ENCODE results near the gene TLR10.

TLR10 gene

GRCh38 chr4:38804654-38805295 lies 22.0 kb upstream of the TLR10 start, which contains the start of gene TLR1:
TLR1 (minus strand) TSS chr4:38804791; CDS start chr4:38798831, 5,960 bp downstream.
- no peak within 1 kb of the TSS for H2BK12ac ChIP-seq (ENCODE audit: low read length)
- no peak within 1 kb of the TSS for H2AK5ac ChIP-seq (ENCODE audit: low read length)
- H2BK120ac ChIP-seq (ENCODE audit: insufficient read depth, low read length, poor library complexity): no peak within 1 kb of the TSS
- H3K79me1 ChIP-seq (ENCODE audit: low read length): no peaks in the 10 kb centered on the region
- no peaks in the 10 kb centered on the region for H3K27me3 ChIP-seq (ENCODE audit: insufficient read depth, low read length)
- H3K23ac ChIP-seq (ENCODE audit: low read length): no peak within 1 kb of the TSS
- peaks cover 8% of the 10 kb centered on the region for H3K9me3 ChIP-seq (ENCODE audit: insufficient read depth, low read depth, low read length)
- DNase-seq: peak in 1 of 2 donors; percentile 64
- H3K4ac ChIP-seq (ENCODE audit: low read depth, low read length): no peak within 1 kb of the TSS
- no peak within 1 kb of the TSS for H4K8ac ChIP-seq (ENCODE audit: low read depth, low read length)
- no peak within 1 kb of the TSS for H3K27ac ChIP-seq (ENCODE audit: low read depth, low read length)
- H3K4me2 ChIP-seq (ENCODE audit: low read length): no peak within 1 kb of the TSS
- no peak within 1 kb of the TSS for H3K18ac ChIP-seq (ENCODE audit: low read length)
- no peak within 1 kb of the TSS for H3K9ac ChIP-seq (ENCODE audit: low read length)
- H2BK5ac ChIP-seq (ENCODE audit: low read depth, low read length, poor library complexity): no peak within 1 kb of the TSS
- no peak within 1 kb of the TSS for H4K12ac ChIP-seq (ENCODE audit: low read depth, low read length)
- H3K14ac ChIP-seq (ENCODE audit: low read length): no peak within 1 kb of the TSS
- H3K4me3 ChIP-seq (ENCODE audit: low read depth, low read length): no peak within 1 kb of the TSS
- H3K79me2 ChIP-seq (ENCODE audit: control insufficient read depth, insufficient read depth, low read length, poor library complexity): no peaks in the 10 kb centered on the region
- peaks cover 0 to 3% of the 10 kb centered on the region in 2 experiments for H3K36me3 ChIP-seq (ENCODE audit: control insufficient read depth in 1 of 2, insufficient read depth in 2 of 2, low read length in 2 of 2)
- H4K91ac ChIP-seq (ENCODE audit: low read depth, low read length): no peak within 1 kb of the TSS
- no peaks in the 10 kb centered on the region for H3K4me1 ChIP-seq (ENCODE audit: control insufficient read depth in 1 of 2, insufficient read depth in 2 of 2, low read length in 2 of 2)
- H2AFZ ChIP-seq (ENCODE audit: insufficient read depth, low read length, poor library complexity): no peak within 1 kb of the TSS
- no CpG with 5 or more reads among the region's 7 CpGs for WGBS (ENCODE audit: extremely low coverage, insufficient coverage, insufficient read length)

GRCh38 chr4:38803833-38804653 lies 21.3 kb upstream of the TLR10 start:
- no peak for DNase-seq
- H3K4ac ChIP-seq (ENCODE audit: low read depth, low read length): no peak overlapping the region
- H2BK5ac ChIP-seq (ENCODE audit: low read depth, low read length, poor library complexity): no peak overlapping the region
- no peak overlapping the region for H2BK120ac ChIP-seq (ENCODE audit: insufficient read depth, low read length, poor library complexity)
- H3K4me1 ChIP-seq (ENCODE audit: control insufficient read depth in 1 of 2, insufficient read depth in 2 of 2, low read length in 2 of 2): no peaks in the 10 kb centered on the region
- no peak overlapping the region for H4K12ac ChIP-seq (ENCODE audit: low read depth, low read length)
- no peaks in the 10 kb centered on the region for H3K79me1 ChIP-seq (ENCODE audit: low read length)
- no peak overlapping the region for H3K9ac ChIP-seq (ENCODE audit: low read length)
- peaks cover 0 to 3% of the 10 kb centered on the region in 2 experiments for H3K36me3 ChIP-seq (ENCODE audit: control insufficient read depth in 1 of 2, insufficient read depth in 2 of 2, low read length in 2 of 2)
- H3K27me3 ChIP-seq (ENCODE audit: insufficient read depth, low read length): no peaks in the 10 kb centered on the region
- H3K4me3 ChIP-seq (ENCODE audit: low read depth, low read length): no peak overlapping the region
- H3K18ac ChIP-seq (ENCODE audit: low read length): no peak overlapping the region
- no peak overlapping the region for H2AFZ ChIP-seq (ENCODE audit: insufficient read depth, low read length, poor library complexity)
- peaks cover 8% of the 10 kb centered on the region for H3K9me3 ChIP-seq (ENCODE audit: insufficient read depth, low read depth, low read length)
- WGBS (ENCODE audit: extremely low coverage, insufficient coverage, insufficient read length): no CpG with 5 or more reads among the region's 6 CpGs
- H3K27ac ChIP-seq (ENCODE audit: low read depth, low read length): no peak overlapping the region
- H3K79me2 ChIP-seq (ENCODE audit: control insufficient read depth, insufficient read depth, low read length, poor library complexity): no peaks in the 10 kb centered on the region
- H2BK12ac ChIP-seq (ENCODE audit: low read length): no peak overlapping the region
- H3K14ac ChIP-seq (ENCODE audit: low read length): no peak overlapping the region
- no peak overlapping the region for H3K23ac ChIP-seq (ENCODE audit: low read length)
- no peak overlapping the region for H4K91ac ChIP-seq (ENCODE audit: low read depth, low read length)
- no peak overlapping the region for H2AK5ac ChIP-seq (ENCODE audit: low read length)
- no peak overlapping the region for H4K8ac ChIP-seq (ENCODE audit: low read depth, low read length)
- no peak overlapping the region for H3K4me2 ChIP-seq (ENCODE audit: low read length)

- Histone ChIP-seq H3K79me2 (ENCODE audit: control insufficient read depth, insufficient read depth, low read length, poor library complexity) (no peaks in the 10 kb centered on the region), H3K4ac (ENCODE audit: low read depth, low read length) (no peak overlapping the region), H2BK5ac (ENCODE audit: low read depth, low read length, poor library complexity) (no peak overlapping the region), H3K18ac (ENCODE audit: low read length) (no peak overlapping the region), H3K27ac (ENCODE audit: low read depth, low read length) (no peak overlapping the region), H3K27me3 (ENCODE audit: insufficient read depth, low read length) (no peaks in the 10 kb centered on the region), H4K91ac (ENCODE audit: low read depth, low read length) (no peak overlapping the region), H3K36me3 (ENCODE audit: control insufficient read depth in 1 of 2, insufficient read depth in 2 of 2, low read length in 2 of 2) (peaks cover 0 to 3% of the 10 kb centered on the region in 2 experiments), H4K8ac (ENCODE audit: low read depth, low read length) (no peak overlapping the region), H3K23ac (ENCODE audit: low read length) (no peak overlapping the region), H4K12ac (ENCODE audit: low read depth, low read length) (no peak overlapping the region), H2BK120ac (ENCODE audit: insufficient read depth, low read length, poor library complexity) (no peak overlapping the region), H2AFZ (ENCODE audit: insufficient read depth, low read length, poor library complexity) (no peak overlapping the region), H3K9ac (ENCODE audit: low read length) (no peak overlapping the region), H3K4me3 (ENCODE audit: low read depth, low read length) (no peak overlapping the region), H3K14ac (ENCODE audit: low read length) (no peak overlapping the region), H3K4me2 (ENCODE audit: low read length) (no peak overlapping the region), H2BK12ac (ENCODE audit: low read length) (no peak overlapping the region), H3K9me3 (ENCODE audit: insufficient read depth, low read depth, low read length) (peaks cover 8% of the 10 kb centered on the region), H3K4me1 (ENCODE audit: control insufficient read depth in 1 of 2, insufficient read depth in 2 of 2, low read length in 2 of 2) (no peaks in the 10 kb centered on the region), H3K79me1 (ENCODE audit: low read length) (no peaks in the 10 kb centered on the region), H2AK5ac (ENCODE audit: low read length) (no peak overlapping the region)
- WGBS (ENCODE audit: extremely low coverage, insufficient coverage, insufficient read length): no CpG with 5 or more reads among the region's 15 CpGs
- no peak for DNase-seq
Observed at GRCh38 chr4:38802561-38803355, 20.0 kb upstream of the TLR10 start.

GRCh38 chr4:38800961-38801450 lies 18.2 kb upstream of the TLR10 start:
- DNase-seq: no peak
- H3K27me3 ChIP-seq (ENCODE audit: insufficient read depth, low read length): no peaks in the 10 kb centered on the region
- no peaks in the 10 kb centered on the region for H3K79me1 ChIP-seq (ENCODE audit: low read length)
- no peak overlapping the region for H2AFZ ChIP-seq (ENCODE audit: insufficient read depth, low read length, poor library complexity)
- H3K9me3 ChIP-seq (ENCODE audit: insufficient read depth, low read depth, low read length): peaks cover 8% of the 10 kb centered on the region
- no peak overlapping the region for H3K23ac ChIP-seq (ENCODE audit: low read length)
- no peak overlapping the region for H3K9ac ChIP-seq (ENCODE audit: low read length)
- no peak overlapping the region for H3K4me2 ChIP-seq (ENCODE audit: low read length)
- no CpG with 5 or more reads among the region's 3 CpGs for WGBS (ENCODE audit: extremely low coverage, insufficient coverage, insufficient read length)
- H3K79me2 ChIP-seq (ENCODE audit: control insufficient read depth, insufficient read depth, low read length, poor library complexity): no peaks in the 10 kb centered on the region
- H3K27ac ChIP-seq (ENCODE audit: low read depth, low read length): no peak overlapping the region
- H3K4me3 ChIP-seq (ENCODE audit: low read depth, low read length): no peak overlapping the region
- H4K12ac ChIP-seq (ENCODE audit: low read depth, low read length): no peak overlapping the region
- H3K4me1 ChIP-seq (ENCODE audit: control insufficient read depth in 1 of 2, insufficient read depth in 2 of 2, low read length in 2 of 2): no peaks in the 10 kb centered on the region
- H2BK5ac ChIP-seq (ENCODE audit: low read depth, low read length, poor library complexity): no peak overlapping the region
- H2BK120ac ChIP-seq (ENCODE audit: insufficient read depth, low read length, poor library complexity): no peak overlapping the region
- no peak overlapping the region for H3K14ac ChIP-seq (ENCODE audit: low read length)
- peaks cover 0 to 3% of the 10 kb centered on the region in 2 experiments for H3K36me3 ChIP-seq (ENCODE audit: control insufficient read depth in 1 of 2, insufficient read depth in 2 of 2, low read length in 2 of 2)
- no peak overlapping the region for H3K18ac ChIP-seq (ENCODE audit: low read length)
- H4K8ac ChIP-seq (ENCODE audit: low read depth, low read length): no peak overlapping the region
- H2BK12ac ChIP-seq (ENCODE audit: low read length): no peak overlapping the region
- no peak overlapping the region for H2AK5ac ChIP-seq (ENCODE audit: low read length)
- no peak overlapping the region for H4K91ac ChIP-seq (ENCODE audit: low read depth, low read length)
- H3K4ac ChIP-seq (ENCODE audit: low read depth, low read length): no peak overlapping the region
